Mesenchymal stem cell (in vitro differentiated cells and primary cell): ENCODE data around the gene VPS26A.

Experiments
- DNase-seq: peaks from one replicate; pipeline ENCODE4 v3.0.0-alpha.2; 2013
- H2AFZ ChIP-seq: one replicate; pipeline ENCODE4 v1.6.1; 2013; ENCODE audit warnings: low read depth, mild to moderate bottlenecking, control low read depth, inconsistent platforms, low read length, moderate library complexity
- H2AK5ac ChIP-seq: 2 replicates; pipeline ENCODE4 v1.6.1; 2013; ENCODE audit warnings: low read length, moderate library complexity, mild to moderate bottlenecking, inconsistent platforms; ENCODE audit not compliant: severe bottlenecking
- H2BK120ac ChIP-seq: one replicate; pipeline ENCODE4 v1.6.1; 2013; ENCODE audit warnings: low read depth, mild to moderate bottlenecking, inconsistent platforms, low read length, moderate library complexity
- H2BK12ac ChIP-seq, 2 experiments: one replicate each; pipeline ENCODE4 v1.6.1; 2013; ENCODE audit warnings: inconsistent platforms in 2 of 2, low read length in 2 of 2, mild to moderate bottlenecking in 2 of 2, moderate library complexity in 2 of 2, control low read depth in 1 of 2
- H2BK15ac ChIP-seq: one replicate; pipeline ENCODE4 v1.6.1; 2013; ENCODE audit warnings: mild to moderate bottlenecking, low read depth, inconsistent platforms; ENCODE audit not compliant: poor library complexity, severe bottlenecking
- H2BK5ac ChIP-seq: 2 replicates; pipeline ENCODE4 v1.6.1; 2013; ENCODE audit warnings: low read depth, mild to moderate bottlenecking, low read length, control low read depth, inconsistent platforms; ENCODE audit not compliant: poor library complexity, severe bottlenecking
- H3K14ac ChIP-seq, 2 experiments: one replicate each; pipeline ENCODE4 v1.6.1; 2013; ENCODE audit warnings: inconsistent platforms in 2 of 2, low read length in 2 of 2, control low read depth in 1 of 2, mild to moderate bottlenecking in 1 of 2, moderate library complexity in 1 of 2
- H3K18ac ChIP-seq, 2 experiments: one replicate each; pipeline ENCODE4 v1.6.1; 2013; ENCODE audit warnings: inconsistent platforms in 2 of 2, low read length in 2 of 2, control low read depth in 1 of 2, low read depth in 1 of 2, mild to moderate bottlenecking in 1 of 2
- H3K23ac ChIP-seq, 2 experiments: one replicate each; pipeline ENCODE4 v1.6.1; 2013; ENCODE audit warnings: inconsistent platforms in 2 of 2, low read length in 2 of 2, mild to moderate bottlenecking in 2 of 2, moderate library complexity in 2 of 2, control low read depth in 1 of 2
- H3K27ac ChIP-seq: 2 replicates; pipeline ENCODE4 v1.5.1; 2013; ENCODE audit warnings: mild to moderate bottlenecking, moderate library complexity, low read length, control low read depth, inconsistent platforms; ENCODE audit not compliant: poor library complexity, severe bottlenecking
- H3K27me3 ChIP-seq, 2 experiments: 2 replicates each; pipeline versions ENCODE4 v1.6.1 to v1.7.0; 2013; ENCODE audit warnings: low read length in 2 of 2, mild to moderate bottlenecking in 2 of 2, moderate library complexity in 2 of 2, control low read depth in 1 of 2, inconsistent platforms in 1 of 2; ENCODE audit not compliant: control insufficient read depth in 1 of 2, insufficient read depth in 1 of 2
- H3K36me3 ChIP-seq, 2 experiments: 2 replicates each; pipeline versions ENCODE4 v1.6.1 to v1.7.0; 2013; ENCODE audit warnings: low read length in 2 of 2, control low read depth in 1 of 2, inconsistent platforms in 1 of 2, low read depth in 1 of 2, mild to moderate bottlenecking in 1 of 2; ENCODE audit not compliant: insufficient read depth in 2 of 2, control insufficient read depth in 1 of 2
- H3K4ac ChIP-seq, 2 experiments: one replicate each; pipeline ENCODE4 v1.6.1; 2013; ENCODE audit warnings: inconsistent platforms in 2 of 2, low read length in 2 of 2, mild to moderate bottlenecking in 2 of 2, moderate library complexity in 2 of 2, control low read depth in 1 of 2, low read depth in 1 of 2
- H3K4me1 ChIP-seq: 2 replicates; pipeline ENCODE4 v1.6.1; 2013; ENCODE audit warnings: low read depth, low read length, control low read depth; ENCODE audit not compliant: control insufficient read depth, insufficient read depth
- H3K4me2 ChIP-seq: 2 replicates; pipeline ENCODE4 v1.6.1; 2013; ENCODE audit warnings: low read length, mild to moderate bottlenecking, inconsistent platforms; ENCODE audit not compliant: poor library complexity, severe bottlenecking
- H3K4me3 ChIP-seq, 2 experiments: 2 replicates each; pipeline versions ENCODE4 v1.5.1 to v1.7.0; 2013; ENCODE audit warnings: low read length in 2 of 2, mild to moderate bottlenecking in 2 of 2, control low read depth in 1 of 2, low read depth in 1 of 2; ENCODE audit not compliant: insufficient read depth in 1 of 2
- H3K79me1 ChIP-seq: replicated peaks from 2 replicates; pipeline ENCODE4 v1.6.1; 2013; ENCODE audit warnings: mild to moderate bottlenecking, control low read depth, low read length, inconsistent platforms; ENCODE audit not compliant: poor library complexity, severe bottlenecking
- H3K9ac ChIP-seq: 2 replicates; pipeline ENCODE4 v1.7.0; 2013; ENCODE audit warnings: mild to moderate bottlenecking, low read length, moderate library complexity
- H3K9me3 ChIP-seq: 2 replicates; pipeline ENCODE4 v1.7.0; 2013; ENCODE audit warnings: mild to moderate bottlenecking, low read length; ENCODE audit not compliant: control insufficient read depth
- H4K8ac ChIP-seq: one replicate; pipeline ENCODE4 v1.6.1; 2013; ENCODE audit warnings: inconsistent platforms, mild to moderate bottlenecking, low read length, moderate library complexity
- H4K91ac ChIP-seq: one replicate; pipeline ENCODE4 v1.6.1; 2013; ENCODE audit warnings: mild to moderate bottlenecking, low read length, inconsistent platforms
- WGBS: methylation state at CpG from one replicate; pipeline ENCODE4 v1.1.7; 2013; ENCODE audit warnings: mixed read lengths; 5-methylcytosine and 5-hydroxymethylcytosine counted together

The VPS26A gene

GRCh38 chr10:69215405-69216171, 91.6 kb downstream of the VPS26A start:
- Histone ChIP-seq H3K4ac (no peak overlapping the region), H2BK15ac (no peak overlapping the region), H2AFZ (no peak overlapping the region), H2BK12ac (no peak overlapping the region), H3K27ac (peak overlapping the region; percentile 39), H4K8ac (no peak overlapping the region), H4K91ac (no peak overlapping the region), H2AK5ac (no peak overlapping the region), H3K4me1 (peaks cover 16% of the 10 kb centered on the region), H3K36me3 (no peaks in the 10 kb centered on the region), H2BK120ac (no peak overlapping the region), H2BK5ac (no peak overlapping the region), H3K79me1 (no peaks in the 10 kb centered on the region), H3K27me3 (no peaks in the 10 kb centered on the region), H3K9me3 (no peaks in the 10 kb centered on the region), H3K4me2 (no peak overlapping the region), H3K14ac (no peak overlapping the region), H3K9ac (no peak overlapping the region), H3K4me3 (no peak overlapping the region), H3K23ac (no peak overlapping the region), H3K18ac (no peak overlapping the region)
- 71% methylated on average over 9 of the region's 10 CpGs for WGBS
- DNase-seq = no peak

DNA sequence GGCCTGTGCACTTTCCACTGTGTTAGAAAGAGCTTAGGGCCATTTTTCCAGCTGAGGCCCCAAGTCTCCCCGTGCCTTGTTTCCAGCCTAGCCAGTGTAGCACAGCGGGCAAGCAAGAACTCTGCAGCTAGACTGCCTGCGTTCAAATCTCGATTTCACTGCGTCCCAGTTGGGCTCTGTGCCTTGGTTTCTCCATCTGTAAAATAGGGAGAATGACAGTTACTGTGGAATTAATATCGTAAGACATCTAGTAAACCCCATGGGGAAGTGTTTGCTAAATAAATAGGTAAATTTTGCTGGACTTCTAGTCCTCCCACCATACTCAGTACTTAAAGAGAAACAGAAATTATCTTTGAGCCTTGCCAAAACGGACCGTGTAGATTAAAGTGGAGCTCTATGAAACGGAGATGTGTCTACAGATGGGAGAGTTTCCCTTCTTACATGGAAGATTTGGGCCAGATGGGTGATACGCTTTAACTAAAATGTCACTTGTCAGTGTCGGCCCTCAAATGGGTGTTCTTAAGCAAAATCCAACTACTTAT, 92.7 kb downstream of the VPS26A start:
- H3K36me3 ChIP-seq = no peaks in the 10 kb centered on the region
- peak overlapping the region; percentile 98 for H2AK5ac ChIP-seq
- WGBS = 82% methylated on average over 8 of the region's 11 CpGs
- H2BK120ac ChIP-seq = no peak overlapping the region
- no peak overlapping the region for H3K14ac ChIP-seq
- no peak overlapping the region for H4K8ac ChIP-seq
- no peaks in the 10 kb centered on the region for H3K9me3 ChIP-seq
- no peak overlapping the region for H3K4me2 ChIP-seq
- peak overlapping the region; percentile 85 for H3K27ac ChIP-seq
- no peak overlapping the region for H2BK5ac ChIP-seq
- H2BK15ac ChIP-seq = no peak overlapping the region
- H2BK12ac ChIP-seq = peak overlapping the region in 1 of 2 experiments; percentile 71
- peaks cover 4% of the 10 kb centered on the region for H3K79me1 ChIP-seq
- H4K91ac ChIP-seq = peak overlapping the region; percentile 25
- H3K4me1 ChIP-seq = peaks cover 23% of the 10 kb centered on the region
- H3K18ac ChIP-seq = no peak overlapping the region
- peak overlapping the region; percentile 48 for H3K9ac ChIP-seq
- no peak overlapping the region for H2AFZ ChIP-seq
- H3K4ac ChIP-seq = no peak overlapping the region
- no peak overlapping the region for H3K23ac ChIP-seq
- H3K27me3 ChIP-seq = no peaks in the 10 kb centered on the region
- no peak for DNase-seq
- no peak overlapping the region for H3K4me3 ChIP-seq

GRCh38 chr10:69217119-69217754, 93.3 kb downstream of the VPS26A start:
- Histone ChIP-seq H3K79me1 (peaks cover 4% of the 10 kb centered on the region), H3K4ac (no peak overlapping the region), H3K14ac (no peak overlapping the region), H4K8ac (no peak overlapping the region), H3K4me3 (no peak overlapping the region), H4K91ac (no peak overlapping the region), H3K27ac (peak overlapping the region; percentile 85), H3K23ac (no peak overlapping the region), H3K18ac (no peak overlapping the region), H3K36me3 (no peaks in the 10 kb centered on the region), H2AFZ (no peak overlapping the region), H3K9me3 (no peaks in the 10 kb centered on the region), H3K4me1 (peaks cover 26% of the 10 kb centered on the region), H3K4me2 (no peak overlapping the region), H3K27me3 (no peaks in the 10 kb centered on the region), H2BK15ac (no peak overlapping the region), H2BK12ac (no peak overlapping the region), H2AK5ac (peak overlapping the region; percentile 98), H2BK5ac (no peak overlapping the region), H3K9ac (peak overlapping the region; percentile 48), H2BK120ac (no peak overlapping the region)
- DNase-seq = peak; percentile 85
- 51% methylated on average over 3 of the region's 4 CpGs for whole genome bisulfite sequencing

- no peak overlapping the region for H3K9ac ChIP-seq
- H3K4me2 ChIP-seq = no peak overlapping the region
- H2BK12ac ChIP-seq = no peak overlapping the region
- H3K18ac ChIP-seq = no peak overlapping the region
- H2AFZ ChIP-seq = no peak overlapping the region
- H3K9me3 ChIP-seq = no peaks in the 10 kb centered on the region
- H2BK120ac ChIP-seq = no peak overlapping the region
- H2BK15ac ChIP-seq = no peak overlapping the region
- no peak overlapping the region for H3K23ac ChIP-seq
- H3K79me1 ChIP-seq = peaks cover 4% of the 10 kb centered on the region
- H2BK5ac ChIP-seq = no peak overlapping the region
- H3K27me3 ChIP-seq = no peaks in the 10 kb centered on the region
- peak overlapping the region; percentile 94 for H2AK5ac ChIP-seq
- H3K4me3 ChIP-seq = no peak overlapping the region
- peak overlapping the region; percentile 56 for H3K27ac ChIP-seq
- peaks cover 31% of the 10 kb centered on the region for H3K4me1 ChIP-seq
- no peak overlapping the region for H4K8ac ChIP-seq
- H3K4ac ChIP-seq = no peak overlapping the region
- WGBS = 93% methylated on average over 4 of the region's 6 CpGs
- no peak overlapping the region for H3K14ac ChIP-seq
- H4K91ac ChIP-seq = no peak overlapping the region
- H3K36me3 ChIP-seq = no peaks in the 10 kb centered on the region
- DNase-seq = no peak
Observed at GRCh38 chr10:69218831-69219230, 94.9 kb downstream of the VPS26A start.
